GM13976 (cell line): ENCODE measurements around the gene APH1B.
"Not testable (repeated sequence)": the region's sequence is repeated elsewhere in the genome, so short reads cannot be mapped to it uniquely, and the experiment has no call there.

Experiments
- DNase-seq: peaks from one replicate; pipeline ENCODE4 v3.0.0; 2012; ENCODE audit warnings: low spot score
- in situ Hi-C: fragments of 300-500 bp; cut with MboI; formaldehyde crosslinking; loops from one replicate; pipeline ENCODE4 v1.12.0; 2022; ENCODE audit warnings: low sequenced_read_pairs, mixed read lengths, inconsistent platforms; ENCODE audit not compliant: unreplicated experiment
- TF ChIP-seq, protein P1 (sequence below): IDR thresholded peaks from 2 replicates; pipeline ENCODE4 v1.5.1; 2012; ENCODE audit warnings: borderline replicate concordance, mild to moderate bottlenecking; ENCODE audit not compliant: insufficient read depth; ENCODE audit errors: extremely low read depth, missing control alignments, control extremely low read depth

Gene APH1B

DNA sequence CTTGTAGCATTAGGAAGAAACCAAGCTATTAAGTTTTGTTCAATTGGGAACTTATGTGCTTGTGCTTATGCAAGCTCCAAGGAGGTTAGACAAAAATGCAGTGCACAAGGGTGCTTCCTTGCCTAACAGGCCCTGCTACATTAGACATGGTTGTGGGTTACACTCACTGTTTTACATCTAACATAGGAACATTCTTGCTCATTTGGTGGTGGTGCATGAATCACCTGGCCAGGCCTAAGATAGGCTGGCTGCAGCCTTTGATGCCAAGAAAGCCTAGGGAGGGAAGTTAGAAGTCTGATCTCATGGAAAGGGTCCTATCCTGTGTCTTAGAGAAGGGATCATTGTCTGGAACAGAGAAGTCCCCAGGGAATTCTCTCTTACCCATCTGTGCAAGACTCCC lies 60.8 kb downstream of the APH1B start:
- in situ Hi-C loops: no loop called here
- DNase-seq: no peak
- TF ChIP-seq, protein P1, sequence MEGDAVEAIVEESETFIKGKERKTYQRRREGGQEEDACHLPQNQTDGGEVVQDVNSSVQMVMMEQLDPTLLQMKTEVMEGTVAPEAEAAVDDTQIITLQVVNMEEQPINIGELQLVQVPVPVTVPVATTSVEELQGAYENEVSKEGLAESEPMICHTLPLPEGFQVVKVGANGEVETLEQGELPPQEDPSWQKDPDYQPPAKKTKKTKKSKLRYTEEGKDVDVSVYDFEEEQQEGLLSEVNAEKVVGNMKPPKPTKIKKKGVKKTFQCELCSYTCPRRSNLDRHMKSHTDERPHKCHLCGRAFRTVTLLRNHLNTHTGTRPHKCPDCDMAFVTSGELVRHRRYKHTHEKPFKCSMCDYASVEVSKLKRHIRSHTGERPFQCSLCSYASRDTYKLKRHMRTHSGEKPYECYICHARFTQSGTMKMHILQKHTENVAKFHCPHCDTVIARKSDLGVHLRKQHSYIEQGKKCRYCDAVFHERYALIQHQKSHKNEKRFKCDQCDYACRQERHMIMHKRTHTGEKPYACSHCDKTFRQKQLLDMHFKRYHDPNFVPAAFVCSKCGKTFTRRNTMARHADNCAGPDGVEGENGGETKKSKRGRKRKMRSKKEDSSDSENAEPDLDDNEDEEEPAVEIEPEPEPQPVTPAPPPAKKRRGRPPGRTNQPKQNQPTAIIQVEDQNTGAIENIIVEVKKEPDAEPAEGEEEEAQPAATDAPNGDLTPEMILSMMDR: no peak

DNA sequence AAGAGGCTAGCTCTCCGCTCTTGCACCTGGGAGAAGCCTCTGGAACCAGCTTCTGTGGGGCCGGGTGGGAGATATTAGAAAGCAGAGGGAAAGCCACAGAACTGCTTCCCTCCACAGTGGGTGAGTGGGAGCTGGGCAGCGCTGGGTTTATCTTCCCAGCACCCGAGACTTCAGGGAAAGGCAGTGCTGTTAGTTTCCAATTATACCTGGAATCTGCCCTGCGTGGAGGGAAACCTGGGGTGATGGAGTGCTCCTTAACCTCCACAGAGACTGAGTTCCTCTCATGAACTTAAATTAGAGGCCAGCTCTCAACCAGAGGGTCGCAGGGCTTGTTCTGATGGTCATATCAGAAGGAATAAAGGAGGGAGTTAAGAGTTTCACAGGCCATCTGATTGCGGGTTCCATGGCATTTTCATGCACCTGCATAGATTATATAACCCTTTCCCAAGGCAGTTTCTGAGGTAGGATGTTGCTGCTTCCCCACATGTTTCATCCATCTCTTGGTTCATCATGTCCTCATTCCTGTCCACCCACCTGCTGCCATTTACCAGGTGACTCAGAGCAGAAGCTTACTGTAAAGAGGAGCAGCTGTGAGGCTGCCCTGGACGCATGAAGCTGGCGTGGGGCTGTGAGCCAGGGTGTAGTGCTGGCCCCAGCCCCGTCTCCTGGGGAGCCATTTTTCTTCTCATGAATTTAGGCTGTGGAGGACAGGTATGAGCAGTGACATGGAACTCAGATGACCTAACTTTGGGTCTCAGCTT lies 61.8 kb downstream of the APH1B start:
- in situ Hi-C loops: no loop called here
- no peak for DNase-seq
- TF ChIP-seq, protein P1: no peak

- DNase-seq: no peak
- TF ChIP-seq, protein P1: no peak
- in situ Hi-C loops: no loop called here
Observed at GRCh38 chr15:63339836-63340235, 62.4 kb downstream of the APH1B start.

DNA sequence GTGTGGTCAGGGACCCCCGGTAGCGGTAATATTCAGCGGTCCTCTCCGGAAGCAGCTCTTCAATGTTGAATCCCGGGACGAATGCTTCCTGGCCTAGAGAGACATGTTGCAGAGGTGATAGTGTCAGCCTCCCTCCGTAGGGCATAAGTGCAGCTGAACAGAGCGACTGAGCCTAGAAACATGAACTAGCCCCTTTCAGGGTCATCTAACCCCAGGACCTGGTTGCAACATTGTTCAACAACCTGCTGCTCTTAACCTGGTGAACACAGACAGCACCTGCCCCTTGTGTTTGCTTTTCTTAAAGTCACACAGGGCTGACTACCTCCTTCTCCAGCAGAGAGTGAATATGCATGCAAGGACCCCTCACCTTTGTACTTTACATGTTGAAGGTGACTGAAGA lies 62.9 kb downstream of the APH1B start:
- TF ChIP-seq, protein P1: no peak
- no peak for DNase-seq

GRCh38 chr15:63340878-63341277 lies 63.5 kb downstream of the APH1B start:
- DNase-seq: no peak
- in situ Hi-C loops: no loop called here
- TF ChIP-seq, protein P1: no peak

More for the DNA sequence above, 62.9 kb downstream of the APH1B start:
- in situ Hi-C loops: no loop called here

- TF ChIP-seq, protein P1: no peak
- in situ Hi-C loops: no loop called here
- DNase-seq: no peak
Observed at GRCh38 chr15:63341898-63342297, 64.5 kb downstream of the APH1B start.

DNA sequence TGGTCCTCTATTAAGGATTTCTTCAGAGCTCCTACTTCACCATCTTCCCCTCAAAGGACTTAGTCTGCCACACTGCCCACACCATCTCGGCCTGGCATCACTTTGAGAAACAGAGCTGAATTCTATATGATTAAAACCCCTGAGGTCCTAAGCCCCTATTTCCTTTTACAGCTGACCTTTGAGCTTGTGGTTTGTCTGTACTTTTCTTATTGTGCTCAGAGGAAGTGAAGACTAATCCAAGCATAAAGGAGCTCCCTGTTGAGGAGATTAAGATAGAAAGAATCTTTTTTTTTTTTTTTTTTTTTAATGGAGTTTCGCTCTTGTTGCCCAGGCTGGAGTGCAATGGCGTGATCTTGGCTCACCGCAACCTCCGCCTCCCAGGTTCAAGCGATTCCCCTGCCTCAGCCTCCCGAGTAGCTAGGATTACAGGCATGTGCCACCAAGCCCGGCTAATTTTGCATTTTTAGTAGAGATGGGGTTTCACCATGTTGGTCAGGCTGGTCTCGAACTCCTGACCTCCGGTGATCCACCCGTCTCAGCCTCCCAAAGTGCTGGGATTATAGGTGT lies 65.7 kb downstream of the APH1B start:
- DNase-seq, in situ Hi-C loops: not testable (repeated sequence)
